HCT116 (cell line): ENCODE results near the gene VSNL1. TPM values are rescaled to one million over a fixed set of nuclear protein-coding genes. Genes with fewer than 3 reads are reported as not detected.

Experiments
- ATAC-seq: fragments of 200-7000 bp; cut with Tn5 transposase; 2 replicates; pipeline ENCODE4 v1.9.1; 2020; ENCODE audit warnings: mild to moderate bottlenecking, moderate library complexity
- BruUV-seq: library from RNA; stranded (reverse); fragments of 400-500 nt; replicated peaks from 2 replicates; lab custom pipeline; 2021; lab: Mats Ljungman, UMichigan
- CTCF ChIA-PET: fragments of 300-600 bp; sonication (Branson Sonifier 250); formaldehyde crosslinking; loops from one replicate; lab custom pipeline; 2021; ENCODE audit warnings: antibody characterized with exemption; lab: Charles Lee
- POLR2A ChIA-PET: fragments of 300-600, 350-600 bp; sonication (Branson Sonifier 250); formaldehyde crosslinking; loops from one replicate; lab custom pipeline; 2021; ENCODE audit warnings: antibody characterized with exemption; lab: Charles Lee
- RAD21 ChIA-PET, 2 experiments: fragments of 300-600 bp; sonication (Branson Sonifier 250); formaldehyde crosslinking; loops; one replicate each; lab custom pipeline; 2023; ENCODE audit warnings: low total read pairs in 2 of 2; ENCODE audit not compliant: uncharacterized antibody in 2 of 2, unreplicated experiment in 2 of 2, low non-redundant PET in 1 of 2; lab: Charles Lee
- DNase-seq: peaks from one replicate; pipeline ENCODE4 v3.0.0-alpha.2; 2010; ENCODE audit warnings: low read depth, low spot score
- H2AFZ ChIP-seq: fragments of 200-600 bp; shearing (Covaris generic), sonication (generic); 2 replicates; pipeline ENCODE4 v1.6.1; 2017; ENCODE audit warnings: low read depth, mixed run types, mixed read lengths, antibody characterized with exemption, low read length; ENCODE audit not compliant: poor library complexity, severe bottlenecking
- H3K27ac ChIP-seq: 2 replicates; pipeline ENCODE4 v1.5.1; 2012; ENCODE audit warnings: low read depth, low read length
- H3K27me3 ChIP-seq: fragments of 200-600 bp; sonication (generic); 2 replicates; pipeline ENCODE4 v1.6.1; 2016; ENCODE audit warnings: mixed run types, low read length, mixed read lengths; ENCODE audit not compliant: insufficient read depth
- H3K36me3 ChIP-seq, 2 experiments: fragments of 200-500 bp in 1 of 2; fragments of 200-600 bp in 1 of 2; sonication (Bioruptor generic) in 1 of 2; sonication (generic) in 1 of 2; 2 replicates each; pipeline versions ENCODE4 v1.5.1 to v1.6.1; 2014 to 2016; ENCODE audit warnings: low read length in 2 of 2, inconsistent platforms in 1 of 2, mixed read lengths in 1 of 2, mixed run types in 1 of 2; ENCODE audit not compliant: insufficient read depth in 2 of 2, control insufficient read depth in 1 of 2
- H3K4me1 ChIP-seq, 2 experiments: fragments of 200-600 bp in 1 of 2; sonication (generic) in 1 of 2; 2 replicates each; pipeline versions ENCODE4 v1.5.1 to v1.6.1; 2012 to 2017; ENCODE audit warnings: low read length in 2 of 2, inconsistent platforms in 1 of 2, mild to moderate bottlenecking in 1 of 2, mixed read lengths in 1 of 2, mixed run types in 1 of 2, moderate library complexity in 1 of 2; ENCODE audit not compliant: insufficient read depth in 2 of 2, control insufficient read depth in 1 of 2
- H3K4me2 ChIP-seq: fragments of 200-600 bp; sonication (generic); 2 replicates; pipeline ENCODE4 v1.6.1; 2017; ENCODE audit warnings: mixed run types, low read length, mixed read lengths
- H3K4me3 ChIP-seq, 2 experiments: fragments of 200-600 bp in 1 of 2; sonication (generic) in 1 of 2; replicated peaks in 1 of 2; 2 replicates each; pipeline ENCODE4 v1.5.1; 2011 to 2016; ENCODE audit warnings: low read length in 2 of 2, control low read depth in 1 of 2, low read depth in 1 of 2, mild to moderate bottlenecking in 1 of 2, mixed read lengths in 1 of 2, mixed run types in 1 of 2
- H3K79me2 ChIP-seq: fragments of 200-600 bp; sonication (generic); 2 replicates; pipeline ENCODE4 v1.6.1; 2017; ENCODE audit warnings: mild to moderate bottlenecking, mixed run types, low read length, moderate library complexity, mixed read lengths; ENCODE audit not compliant: insufficient read depth
- H3K9ac ChIP-seq: fragments of 200-600 bp; sonication (generic); 2 replicates; pipeline ENCODE4 v1.6.1; 2016; ENCODE audit warnings: low read length, mixed read lengths
- H3K9me2 ChIP-seq: fragments of 200-600 bp; sonication (generic), shearing (Covaris generic); 2 replicates; pipeline ENCODE4 v1.6.1; 2017; ENCODE audit warnings: mixed run types, mild to moderate bottlenecking, moderate library complexity; ENCODE audit not compliant: insufficient read depth
- H3K9me3 ChIP-seq, 2 experiments: fragments of 200-500 bp in 1 of 2; fragments of 200-600 bp in 1 of 2; sonication (Bioruptor generic) in 1 of 2; sonication (generic) in 1 of 2; 2 replicates each; pipeline ENCODE4 v1.6.1; 2014 to 2017; ENCODE audit warnings: low read length in 2 of 2, mixed read lengths in 2 of 2, inconsistent platforms in 1 of 2, low read depth in 1 of 2, mild to moderate bottlenecking in 1 of 2, mixed run types in 1 of 2, moderate library complexity in 1 of 2; ENCODE audit not compliant: control insufficient read depth in 1 of 2, insufficient read depth in 1 of 2
- H4K20me1 ChIP-seq: fragments of 200-600 bp; sonication (generic), shearing (Covaris generic); 2 replicates; pipeline ENCODE4 v1.6.1; 2017; ENCODE audit warnings: mixed run types, mild to moderate bottlenecking, moderate library complexity; ENCODE audit not compliant: insufficient read depth
- CEBPB ChIP-seq: IDR thresholded peaks from 2 replicates; pipeline ENCODE4 v1.6.1; 2012; ENCODE audit warnings: low read depth
- EGR1 ChIP-seq: IDR thresholded peaks from 2 replicates; pipeline ENCODE4 v1.6.1; 2012; ENCODE audit warnings: low read depth
- EZH2 ChIP-seq: fragments of 200-600 bp; sonication (generic); IDR thresholded peaks from 2 replicates; pipeline ENCODE4 v1.6.1; 2017; ENCODE audit warnings: antibody characterized with exemption, mixed run types
- EZH2phosphoT487 ChIP-seq: fragments of 200-600 bp; IDR thresholded peaks from 2 replicates; pipeline ENCODE4 v1.6.1; 2018; ENCODE audit warnings: antibody characterized with exemption, borderline replicate concordance
- POLR2A ChIP-seq: IDR thresholded peaks from 2 replicates; pipeline ENCODE4 v1.7.0; 2011; ENCODE audit warnings: borderline replicate concordance; ENCODE audit not compliant: insufficient read depth, insufficient read length; ENCODE audit errors: extremely low read depth
- POLR2AphosphoS5 ChIP-seq: IDR thresholded peaks from 2 replicates; pipeline ENCODE4 v1.6.1; 2011; ENCODE audit warnings: mild to moderate bottlenecking, low read depth, low read length, moderate library complexity
- RAD21 ChIP-seq: IDR thresholded peaks from 2 replicates; pipeline ENCODE4 v1.6.1; 2012; ENCODE audit warnings: low read depth, mild to moderate bottlenecking
- SIN3A ChIP-seq: IDR thresholded peaks from 2 replicates; pipeline ENCODE4 v1.6.1; 2012; ENCODE audit warnings: low read depth
- SP1 ChIP-seq: IDR thresholded peaks from 2 replicates; pipeline ENCODE4 v1.6.1; 2012; ENCODE audit warnings: low read depth
- ZFX ChIP-seq: fragments of 450-650 bp; IDR thresholded peaks from 2 replicates; pipeline ENCODE4 v1.6.1; 2017
- ZNF274 ChIP-seq: fragments of 200-500 bp; sonication (Bioruptor generic); IDR thresholded peaks from 2 replicates; pipeline ENCODE4 v1.6.1; 2014; ENCODE audit warnings: mild to moderate bottlenecking, low read depth, low read length, inconsistent platforms
- intact Hi-C: fragments of 100-400 bp; cut with micrococcal nuclease; formaldehyde crosslinking; loops from 2 replicates; pipeline ENCODE4 v1.10.0; 2022
- total RNA-seq: library from RNA; stranded (reverse); gene quantifications from one replicate; pipeline ENCODE4 v1.2.1, GENCODE V29; 2021; ENCODE audit not compliant: unreplicated experiment
- TF ChIP-seq, protein P1 (sequence below): IDR thresholded peaks from 2 replicates; pipeline ENCODE4 v1.6.1; 2012
- TF ChIP-seq, protein P2 (sequence below): IDR thresholded peaks from 2 replicates; pipeline ENCODE4 v1.6.1; 2011; ENCODE audit warnings: mild to moderate bottlenecking, low read length, moderate library complexity; ENCODE audit not compliant: insufficient replicate concordance; ENCODE audit errors: extremely low read depth
- TF ChIP-seq, protein P3 (sequence below), 3 experiments: fragments of 200-600 bp in 1 of 3; sonication (generic) in 1 of 3; IDR thresholded peaks in 2 of 3; conservative IDR thresholded peaks in 1 of 3; 2 replicates each; pipeline ENCODE4 v1.5.1; 2012 to 2017; ENCODE audit warnings: low read depth in 2 of 3, low read length in 2 of 3, antibody characterized with exemption in 1 of 3, borderline replicate concordance in 1 of 3, control low read depth in 1 of 3, mild to moderate bottlenecking in 1 of 3, mixed read lengths in 1 of 3, mixed run types in 1 of 3, moderate library complexity in 1 of 3; ENCODE audit not compliant: insufficient read depth in 1 of 3

VSNL1 gene
- total RNA-seq, 1 experiment from 2014 or later, result 4.6 TPM

DNA sequence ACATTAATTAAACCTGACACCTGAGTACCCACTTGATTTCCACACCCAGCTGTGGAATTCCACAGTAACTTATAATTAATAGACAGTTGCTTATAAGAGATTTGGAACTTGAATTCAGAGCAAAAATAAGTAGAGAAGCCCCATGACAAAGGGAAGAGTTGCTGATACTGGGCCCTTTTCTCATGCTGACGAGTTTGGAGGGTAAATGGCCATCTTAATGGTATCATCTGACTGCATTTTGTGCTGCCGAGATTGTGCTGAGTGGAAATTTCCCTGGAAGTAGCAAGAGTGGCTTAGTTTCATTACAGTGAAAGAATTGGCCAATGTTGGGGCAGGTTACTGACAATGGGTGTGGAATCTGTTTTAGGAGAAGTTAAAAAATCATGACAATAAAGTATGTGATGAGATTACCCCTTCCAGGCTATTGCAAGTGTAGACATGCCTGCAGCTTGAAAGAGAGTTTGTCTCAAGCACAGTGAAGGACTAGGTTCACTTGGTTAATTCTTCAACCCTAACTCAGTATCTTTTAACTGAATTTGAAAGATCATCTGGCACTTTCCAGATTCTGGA is 49.9 kb downstream of the VSNL1 start:
- peaks cover 0 to 20% of the 10 kb centered on the region in 2 experiments; a peak in 1 of 4 replicates for H3K4me1 ChIP-seq
- ChIA-PET POLR2A (interaction anchor here (1.1 kb wide), 1 partner anchor 50 kb away, joined by 6 read pairs; the partner anchor contains the start of gene VSNL1), RAD21 (no interaction called here), CTCF (no interaction called here)
- DNase-seq, result no peak
- intact Hi-C loops, result no loop called here
- no peaks in the 10 kb centered on the region for H3K36me3 ChIP-seq
- no peak for ATAC-seq
- no peaks in the 10 kb centered on the region for H3K9me2 ChIP-seq
- no peaks in the 10 kb centered on the region for H3K79me2 ChIP-seq
- no peak overlapping the region for H3K27ac ChIP-seq
- H3K4me2 ChIP-seq, result no peak overlapping the region
- BruUV-seq, result no TSS peak
- no peak overlapping the region for H3K9ac ChIP-seq
- no peaks in the 10 kb centered on the region for H4K20me1 ChIP-seq
- no peaks in the 10 kb centered on the region for H3K27me3 ChIP-seq
- H3K4me3 ChIP-seq, result no peak overlapping the region
- no peaks in the 10 kb centered on the region for H3K9me3 ChIP-seq
- TF ChIP-seq ZFX (no peak), CEBPB (no peak), EZH2phosphoT487 (no peak)
- TF ChIP-seq, protein P1, sequence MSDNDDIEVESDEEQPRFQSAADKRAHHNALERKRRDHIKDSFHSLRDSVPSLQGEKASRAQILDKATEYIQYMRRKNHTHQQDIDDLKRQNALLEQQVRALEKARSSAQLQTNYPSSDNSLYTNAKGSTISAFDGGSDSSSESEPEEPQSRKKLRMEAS, result no peak
- TF ChIP-seq, protein P2, sequence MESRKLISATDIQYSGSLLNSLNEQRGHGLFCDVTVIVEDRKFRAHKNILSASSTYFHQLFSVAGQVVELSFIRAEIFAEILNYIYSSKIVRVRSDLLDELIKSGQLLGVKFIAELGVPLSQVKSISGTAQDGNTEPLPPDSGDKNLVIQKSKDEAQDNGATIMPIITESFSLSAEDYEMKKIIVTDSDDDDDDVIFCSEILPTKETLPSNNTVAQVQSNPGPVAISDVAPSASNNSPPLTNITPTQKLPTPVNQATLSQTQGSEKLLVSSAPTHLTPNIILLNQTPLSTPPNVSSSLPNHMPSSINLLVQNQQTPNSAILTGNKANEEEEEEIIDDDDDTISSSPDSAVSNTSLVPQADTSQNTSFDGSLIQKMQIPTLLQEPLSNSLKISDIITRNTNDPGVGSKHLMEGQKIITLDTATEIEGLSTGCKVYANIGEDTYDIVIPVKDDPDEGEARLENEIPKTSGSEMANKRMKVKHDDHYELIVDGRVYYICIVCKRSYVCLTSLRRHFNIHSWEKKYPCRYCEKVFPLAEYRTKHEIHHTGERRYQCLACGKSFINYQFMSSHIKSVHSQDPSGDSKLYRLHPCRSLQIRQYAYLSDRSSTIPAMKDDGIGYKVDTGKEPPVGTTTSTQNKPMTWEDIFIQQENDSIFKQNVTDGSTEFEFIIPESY, result no peak
- no peak overlapping the region for H2AFZ ChIP-seq

DNA sequence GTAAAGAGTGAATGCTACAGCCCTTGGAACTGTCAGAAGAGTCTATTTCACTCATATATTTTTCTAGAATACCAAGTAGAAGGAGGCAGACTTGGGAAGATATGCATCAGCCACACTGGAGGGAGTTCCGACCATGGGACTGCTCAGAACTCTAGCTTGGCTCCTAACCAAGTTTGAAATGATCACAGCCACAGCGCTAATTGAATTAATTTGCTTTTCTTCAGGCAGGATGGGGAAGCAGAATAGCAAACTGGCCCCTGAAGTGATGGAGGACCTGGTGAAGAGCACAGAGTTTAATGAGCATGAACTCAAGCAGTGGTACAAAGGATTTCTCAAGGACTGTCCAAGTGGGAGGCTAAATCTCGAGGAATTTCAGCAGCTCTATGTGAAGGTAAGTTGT is 51.4 kb downstream of the VSNL1 start:
- Histone ChIP-seq H3K4me2 (no peak overlapping the region), H3K4me1 (peaks cover 0 to 20% of the 10 kb centered on the region in 2 experiments; a peak in 1 of 4 replicates), H3K27ac (no peak overlapping the region), H3K9me2 (no peaks in the 10 kb centered on the region), H3K36me3 (no peaks in the 10 kb centered on the region), H4K20me1 (no peaks in the 10 kb centered on the region), H3K79me2 (no peaks in the 10 kb centered on the region), H3K9ac (no peak overlapping the region), H3K27me3 (no peaks in the 10 kb centered on the region), H3K9me3 (no peaks in the 10 kb centered on the region), H3K4me3 (no peak overlapping the region), H2AFZ (no peak overlapping the region)
- ChIA-PET RAD21 (no interaction called here), POLR2A (no interaction called here), CTCF (no interaction called here)
- BruUV-seq, result no TSS peak
- no peak for DNase-seq
- intact Hi-C loops, result no loop called here
- ATAC-seq, result no peak
- TF ChIP-seq RAD21, result no peak
- TF ChIP-seq, protein P3, sequence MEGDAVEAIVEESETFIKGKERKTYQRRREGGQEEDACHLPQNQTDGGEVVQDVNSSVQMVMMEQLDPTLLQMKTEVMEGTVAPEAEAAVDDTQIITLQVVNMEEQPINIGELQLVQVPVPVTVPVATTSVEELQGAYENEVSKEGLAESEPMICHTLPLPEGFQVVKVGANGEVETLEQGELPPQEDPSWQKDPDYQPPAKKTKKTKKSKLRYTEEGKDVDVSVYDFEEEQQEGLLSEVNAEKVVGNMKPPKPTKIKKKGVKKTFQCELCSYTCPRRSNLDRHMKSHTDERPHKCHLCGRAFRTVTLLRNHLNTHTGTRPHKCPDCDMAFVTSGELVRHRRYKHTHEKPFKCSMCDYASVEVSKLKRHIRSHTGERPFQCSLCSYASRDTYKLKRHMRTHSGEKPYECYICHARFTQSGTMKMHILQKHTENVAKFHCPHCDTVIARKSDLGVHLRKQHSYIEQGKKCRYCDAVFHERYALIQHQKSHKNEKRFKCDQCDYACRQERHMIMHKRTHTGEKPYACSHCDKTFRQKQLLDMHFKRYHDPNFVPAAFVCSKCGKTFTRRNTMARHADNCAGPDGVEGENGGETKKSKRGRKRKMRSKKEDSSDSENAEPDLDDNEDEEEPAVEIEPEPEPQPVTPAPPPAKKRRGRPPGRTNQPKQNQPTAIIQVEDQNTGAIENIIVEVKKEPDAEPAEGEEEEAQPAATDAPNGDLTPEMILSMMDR (IDR thresholded peaks at IDR 0.05 in 2 of 3, conservative IDR thresholded peaks at IDR 0.05 in 1 of 3; ENCODE audit: borderline replicate concordance in 1 of 3, insufficient read depth in 1 of 3, low read depth in 2 of 3, low read length in 2 of 3), result no peak
- no peak for TF ChIP-seq EZH2
- no peak for TF ChIP-seq ZNF274
- no peak for TF ChIP-seq POLR2A
- TF ChIP-seq EGR1, result no peak
- no peak for TF ChIP-seq ZFX
- no peak for TF ChIP-seq EZH2phosphoT487
- no peak for TF ChIP-seq POLR2AphosphoS5
- no peak for TF ChIP-seq SP1
- TF ChIP-seq SIN3A, result no peak
- TF ChIP-seq, protein P1, result no peak
